Measurements from ENCODE around the gene NR2F1. TPM values are rescaled to one million over a fixed set of nuclear protein-coding genes. Genes with fewer than 3 reads are reported as not detected.

NR2F1 gene
- polyA plus RNA-seq, 1 donor from 2014 or later, result 2.1 TPM

DNA sequence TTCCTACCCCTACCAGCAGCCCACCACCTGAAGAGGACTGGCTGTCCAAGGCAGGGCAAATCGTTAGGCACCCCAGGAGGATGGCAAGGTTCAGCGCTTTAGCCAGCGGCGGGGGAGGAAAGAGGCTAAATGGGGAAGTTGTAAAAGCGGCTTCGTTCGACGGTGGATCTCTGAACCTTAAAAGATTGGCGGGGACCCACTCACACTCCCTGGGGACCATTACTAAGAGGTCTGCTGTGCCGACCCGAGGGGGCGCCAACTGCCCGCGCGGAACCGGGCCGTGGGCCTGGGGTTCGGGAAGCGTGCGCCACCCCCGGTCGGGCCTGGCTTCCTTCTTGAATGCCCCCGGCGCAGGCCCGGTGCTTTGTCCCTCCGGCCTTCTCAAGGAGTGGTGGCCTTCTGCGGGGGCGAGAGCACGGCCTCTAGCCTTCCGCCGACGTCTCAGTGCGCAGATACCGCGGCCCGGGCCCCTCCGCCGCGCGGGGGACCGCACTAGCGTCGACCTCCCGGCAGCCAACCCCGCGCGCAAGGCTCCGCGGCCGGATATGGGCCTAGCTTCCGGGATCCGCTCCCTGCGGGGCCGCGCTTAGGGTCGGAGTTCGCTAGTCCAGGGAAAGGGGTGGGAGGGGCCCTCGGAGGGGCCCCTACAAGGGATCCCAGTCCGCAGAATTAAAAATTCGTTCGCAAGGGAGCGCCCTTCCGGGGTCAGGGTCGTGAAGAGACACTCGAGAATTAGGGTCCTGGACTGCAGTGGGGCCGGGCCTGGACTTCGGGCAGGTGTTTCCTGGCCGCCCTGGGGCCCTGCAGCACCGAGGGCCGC is 12.5 kb upstream of the NR2F1 start:
- H3K79me2 ChIP-seq (replicated peaks; ENCODE audit: insufficient read depth, low read length), result no peaks in the 10 kb centered on the region
- H3K9ac ChIP-seq (ENCODE audit: low read length), result no peak overlapping the region
- H3K4me3 ChIP-seq (ENCODE audit: low read length), result no peak overlapping the region
- H3K36me3 ChIP-seq (ENCODE audit: insufficient read depth, low read length), result no peaks in the 10 kb centered on the region
- no peaks in the 10 kb centered on the region for H3F3A ChIP-seq (ENCODE audit: insufficient read depth, low read length, poor library complexity, severe bottlenecking)
- H3K27me3 ChIP-seq (ENCODE audit: insufficient read depth, low read depth, low read length), result peaks cover 92% of the 10 kb centered on the region
- TF ChIP-seq, protein P1, sequence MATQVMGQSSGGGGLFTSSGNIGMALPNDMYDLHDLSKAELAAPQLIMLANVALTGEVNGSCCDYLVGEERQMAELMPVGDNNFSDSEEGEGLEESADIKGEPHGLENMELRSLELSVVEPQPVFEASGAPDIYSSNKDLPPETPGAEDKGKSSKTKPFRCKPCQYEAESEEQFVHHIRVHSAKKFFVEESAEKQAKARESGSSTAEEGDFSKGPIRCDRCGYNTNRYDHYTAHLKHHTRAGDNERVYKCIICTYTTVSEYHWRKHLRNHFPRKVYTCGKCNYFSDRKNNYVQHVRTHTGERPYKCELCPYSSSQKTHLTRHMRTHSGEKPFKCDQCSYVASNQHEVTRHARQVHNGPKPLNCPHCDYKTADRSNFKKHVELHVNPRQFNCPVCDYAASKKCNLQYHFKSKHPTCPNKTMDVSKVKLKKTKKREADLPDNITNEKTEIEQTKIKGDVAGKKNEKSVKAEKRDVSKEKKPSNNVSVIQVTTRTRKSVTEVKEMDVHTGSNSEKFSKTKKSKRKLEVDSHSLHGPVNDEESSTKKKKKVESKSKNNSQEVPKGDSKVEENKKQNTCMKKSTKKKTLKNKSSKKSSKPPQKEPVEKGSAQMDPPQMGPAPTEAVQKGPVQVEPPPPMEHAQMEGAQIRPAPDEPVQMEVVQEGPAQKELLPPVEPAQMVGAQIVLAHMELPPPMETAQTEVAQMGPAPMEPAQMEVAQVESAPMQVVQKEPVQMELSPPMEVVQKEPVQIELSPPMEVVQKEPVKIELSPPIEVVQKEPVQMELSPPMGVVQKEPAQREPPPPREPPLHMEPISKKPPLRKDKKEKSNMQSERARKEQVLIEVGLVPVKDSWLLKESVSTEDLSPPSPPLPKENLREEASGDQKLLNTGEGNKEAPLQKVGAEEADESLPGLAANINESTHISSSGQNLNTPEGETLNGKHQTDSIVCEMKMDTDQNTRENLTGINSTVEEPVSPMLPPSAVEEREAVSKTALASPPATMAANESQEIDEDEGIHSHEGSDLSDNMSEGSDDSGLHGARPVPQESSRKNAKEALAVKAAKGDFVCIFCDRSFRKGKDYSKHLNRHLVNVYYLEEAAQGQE (IDR thresholded peaks at IDR 0.05; ENCODE audit: borderline replicate concordance), result no peak
- TF ChIP-seq TAF1 (IDR thresholded peaks at IDR 0.05; ENCODE audit: low read depth) (no peak), EP300 (conservative IDR thresholded peaks at IDR 0.05; ENCODE audit: poor library complexity, severe bottlenecking) (no peak), MXI1 (conservative IDR thresholded peaks at IDR 0.05; ENCODE audit: poor library complexity, severe bottlenecking) (no peak), RAD21 (conservative IDR thresholded peaks at IDR 0.05) (no peak)
- no peak overlapping the region for H3K27ac ChIP-seq (ENCODE audit: low read length)
- no peak overlapping the region for H2AFZ ChIP-seq (ENCODE audit: low read depth, low read length)
- no peaks in the 10 kb centered on the region for H3K9me2 ChIP-seq (ENCODE audit: insufficient read depth, low read length)
- H3K9me3 ChIP-seq (ENCODE audit: low read length), result no peaks in the 10 kb centered on the region
- H3K4me2 ChIP-seq (ENCODE audit: low read length), result no peak overlapping the region
- H4K20me1 ChIP-seq (ENCODE audit: insufficient read depth), result no peaks in the 10 kb centered on the region

DNA sequence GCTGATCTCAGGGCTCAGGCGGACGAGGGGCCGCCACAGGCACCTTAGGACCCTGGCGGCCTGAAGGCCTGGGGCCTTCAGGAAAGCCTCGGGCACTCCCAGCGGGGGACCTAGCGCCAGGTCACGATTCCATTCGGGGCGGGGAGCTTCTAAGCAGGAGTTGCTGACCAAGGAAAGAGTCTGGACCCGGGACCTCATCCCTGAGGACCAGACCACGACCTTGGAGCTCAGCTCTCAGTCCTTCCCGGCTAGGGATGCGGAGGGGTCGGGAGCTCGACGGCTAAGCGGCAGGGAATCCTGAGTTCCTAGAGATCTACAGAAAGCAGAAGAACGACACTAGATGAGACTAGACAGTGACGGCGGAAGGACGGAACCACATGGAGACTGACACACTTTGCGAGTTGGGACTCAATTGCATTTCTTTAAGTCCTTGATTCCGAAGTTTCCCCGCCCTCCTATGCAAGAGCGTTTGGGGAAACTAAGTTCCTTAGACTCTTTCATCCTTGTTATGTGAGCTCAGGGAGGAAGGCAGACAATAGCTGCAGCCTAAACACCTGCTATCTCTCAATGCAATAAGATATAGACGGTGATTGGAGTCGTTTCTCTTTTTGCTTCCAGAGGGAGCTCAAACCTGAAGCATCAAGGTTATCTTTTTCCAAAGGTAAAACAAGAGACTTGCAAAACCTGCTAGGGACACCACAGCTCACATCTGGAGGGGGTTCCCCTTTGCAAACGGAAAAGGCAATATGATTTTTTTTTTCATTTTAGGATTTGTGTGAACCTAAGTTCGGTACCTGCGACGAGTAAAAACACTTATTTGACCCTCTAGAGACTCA is 11.7 kb upstream of the NR2F1 start:
- Histone ChIP-seq H3K4me3 (ENCODE audit: low read length) (peak overlapping the region; percentile 64), H3K36me3 (ENCODE audit: insufficient read depth, low read length) (no peaks in the 10 kb centered on the region), H3K27ac (ENCODE audit: low read length) (no peak overlapping the region), H3K79me2 (replicated peaks; ENCODE audit: insufficient read depth, low read length) (no peaks in the 10 kb centered on the region), H3K9me2 (ENCODE audit: insufficient read depth, low read length) (no peaks in the 10 kb centered on the region), H3K9ac (ENCODE audit: low read length) (no peak overlapping the region), H3F3A (ENCODE audit: insufficient read depth, low read length, poor library complexity, severe bottlenecking) (no peaks in the 10 kb centered on the region), H3K4me2 (ENCODE audit: low read length) (no peak overlapping the region), H3K9me3 (ENCODE audit: low read length) (no peaks in the 10 kb centered on the region), H4K20me1 (ENCODE audit: insufficient read depth) (no peaks in the 10 kb centered on the region), H3K27me3 (ENCODE audit: insufficient read depth, low read depth, low read length) (peaks cover 98% of the 10 kb centered on the region), H2AFZ (ENCODE audit: low read depth, low read length) (no peak overlapping the region)
- TF ChIP-seq, protein P2, sequence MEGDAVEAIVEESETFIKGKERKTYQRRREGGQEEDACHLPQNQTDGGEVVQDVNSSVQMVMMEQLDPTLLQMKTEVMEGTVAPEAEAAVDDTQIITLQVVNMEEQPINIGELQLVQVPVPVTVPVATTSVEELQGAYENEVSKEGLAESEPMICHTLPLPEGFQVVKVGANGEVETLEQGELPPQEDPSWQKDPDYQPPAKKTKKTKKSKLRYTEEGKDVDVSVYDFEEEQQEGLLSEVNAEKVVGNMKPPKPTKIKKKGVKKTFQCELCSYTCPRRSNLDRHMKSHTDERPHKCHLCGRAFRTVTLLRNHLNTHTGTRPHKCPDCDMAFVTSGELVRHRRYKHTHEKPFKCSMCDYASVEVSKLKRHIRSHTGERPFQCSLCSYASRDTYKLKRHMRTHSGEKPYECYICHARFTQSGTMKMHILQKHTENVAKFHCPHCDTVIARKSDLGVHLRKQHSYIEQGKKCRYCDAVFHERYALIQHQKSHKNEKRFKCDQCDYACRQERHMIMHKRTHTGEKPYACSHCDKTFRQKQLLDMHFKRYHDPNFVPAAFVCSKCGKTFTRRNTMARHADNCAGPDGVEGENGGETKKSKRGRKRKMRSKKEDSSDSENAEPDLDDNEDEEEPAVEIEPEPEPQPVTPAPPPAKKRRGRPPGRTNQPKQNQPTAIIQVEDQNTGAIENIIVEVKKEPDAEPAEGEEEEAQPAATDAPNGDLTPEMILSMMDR (IDR thresholded peaks at IDR 0.05; ENCODE audit: poor library complexity, severe bottlenecking), result no peak
- no peak for TF ChIP-seq MXI1 (conservative IDR thresholded peaks at IDR 0.05; ENCODE audit: poor library complexity, severe bottlenecking)
- TF ChIP-seq, protein P1 (IDR thresholded peaks at IDR 0.05; ENCODE audit: borderline replicate concordance), result no peak
- no peak for TF ChIP-seq RAD21 (conservative IDR thresholded peaks at IDR 0.05)
- TF ChIP-seq EZH2 (IDR thresholded peaks at IDR 0.05; ENCODE audit: borderline replicate concordance, insufficient read depth, low read length, poor library complexity, severe bottlenecking), result no peak
- TF ChIP-seq TAF1 (IDR thresholded peaks at IDR 0.05; ENCODE audit: low read depth), result no peak
- TF ChIP-seq POLR2AphosphoS5 (IDR thresholded peaks at IDR 0.05), result no peak
- no peak for TF ChIP-seq SMC3 (conservative IDR thresholded peaks at IDR 0.05; ENCODE audit: poor library complexity)
